IPS-NIHi7 (cell line): ENCODE measurements around the gene TMEM50B.
"Not testable (repeated sequence)": the region's sequence is repeated elsewhere in the genome, so short reads cannot be mapped to it uniquely, and the experiment has no call there.

Source experiments
- DNase-seq: peaks from one replicate; pipeline ENCODE4 v3.0.0; 2012; ENCODE audit warnings: mixed read lengths; ENCODE audit errors: extremely low spot score

The TMEM50B gene

DNA sequence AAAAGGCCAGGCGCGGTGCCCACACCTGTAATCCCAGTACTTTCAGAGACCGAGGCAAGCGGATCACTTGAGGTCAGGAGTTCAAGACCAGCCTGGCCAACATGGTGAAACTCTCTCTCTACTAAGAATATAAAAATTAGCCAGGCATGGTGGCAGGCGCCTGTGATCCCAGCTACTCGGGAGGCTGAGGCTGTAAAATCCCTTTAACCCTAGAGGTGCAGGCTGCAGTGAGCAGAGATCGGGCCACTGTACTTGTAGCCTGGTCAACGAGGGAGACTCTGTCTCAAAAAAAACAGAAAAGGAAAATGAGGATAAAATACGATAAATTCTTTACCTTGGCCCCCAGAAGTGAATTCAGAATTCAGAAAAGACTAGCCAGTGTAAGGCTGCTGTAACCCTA, 1.6 kb downstream of the TMEM50B start:
- no peak for DNase-seq

DNA sequence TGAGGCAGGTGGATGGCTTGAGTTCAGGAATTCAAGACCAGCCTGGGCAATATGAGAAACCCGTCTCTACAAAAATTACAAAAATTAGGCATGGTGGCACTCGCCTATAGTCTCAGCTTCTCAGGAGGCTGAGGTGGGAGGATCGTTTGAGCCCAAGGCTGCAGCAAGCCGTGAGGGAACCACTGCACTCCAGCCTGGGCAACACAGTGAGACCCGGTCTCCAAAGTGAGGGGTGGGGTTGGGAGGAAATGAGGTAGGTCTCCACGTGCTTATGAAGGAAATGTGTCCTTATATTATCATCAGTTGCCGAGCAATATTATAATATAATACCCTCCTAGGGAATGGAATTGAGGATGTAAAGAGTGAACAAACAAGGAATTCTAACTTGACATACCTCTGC, 2.7 kb downstream of the TMEM50B start:
- no peak for DNase-seq

DNA sequence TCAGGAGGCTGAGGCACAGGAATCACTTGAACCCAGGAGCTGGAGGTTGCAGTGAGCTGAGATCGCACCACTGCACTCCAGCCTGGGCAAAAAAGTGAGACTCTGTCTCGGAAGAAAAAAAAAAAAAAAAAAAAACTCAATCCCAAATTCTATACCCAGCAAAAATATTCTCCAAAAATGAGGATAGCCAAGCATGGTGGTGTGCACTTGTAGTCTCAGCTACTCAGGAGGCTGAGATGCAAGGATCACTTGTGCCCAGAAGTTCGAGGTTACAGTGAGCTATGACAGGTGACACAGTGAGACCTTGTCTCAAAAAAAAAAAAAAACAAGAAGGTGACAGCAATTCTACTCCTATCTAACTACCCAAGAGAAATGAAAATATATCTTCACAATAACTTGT, 6.4 kb downstream of the TMEM50B start:
- DNase-seq: no peak

DNA sequence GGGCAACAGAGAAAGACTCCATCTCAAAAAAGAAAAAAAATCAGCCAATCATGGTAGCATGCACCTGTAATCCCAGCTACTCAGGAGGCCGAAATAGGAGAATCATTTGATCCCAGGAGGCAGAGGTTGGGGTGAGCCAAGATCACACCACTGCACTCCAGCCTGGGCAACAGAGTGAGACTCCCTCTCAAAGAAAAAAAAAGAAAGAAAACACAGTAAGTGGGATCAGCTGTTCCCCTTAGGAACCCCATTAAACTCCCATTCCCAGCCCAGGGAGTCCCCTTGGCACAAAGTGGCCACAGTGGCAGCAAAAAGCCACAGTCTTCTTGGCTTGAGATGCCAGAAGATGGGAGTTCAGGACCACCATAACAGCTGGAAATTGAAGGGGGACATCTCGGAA, 9.1 kb downstream of the TMEM50B start:
- no peak for DNase-seq

DNA sequence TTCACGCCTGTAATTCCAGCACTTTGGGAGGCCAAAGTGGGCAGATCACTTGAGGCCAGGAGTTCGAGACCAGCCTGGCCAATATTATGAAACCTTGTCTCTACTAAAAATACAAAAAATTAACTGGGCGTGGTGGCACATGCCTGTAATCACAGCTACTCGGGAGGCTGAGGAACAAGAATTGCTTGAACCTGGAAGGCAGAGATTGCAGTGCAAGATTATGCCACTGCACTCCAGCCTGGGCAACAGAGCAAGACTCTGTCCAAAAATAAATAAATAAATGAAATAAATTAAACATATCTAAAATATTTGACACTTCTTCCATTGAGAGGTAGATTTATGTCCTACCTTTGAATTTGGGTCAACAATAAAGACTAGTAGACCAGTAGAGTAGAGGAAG, 10.6 kb downstream of the TMEM50B start:
- DNase-seq: not testable (repeated sequence)

DNA sequence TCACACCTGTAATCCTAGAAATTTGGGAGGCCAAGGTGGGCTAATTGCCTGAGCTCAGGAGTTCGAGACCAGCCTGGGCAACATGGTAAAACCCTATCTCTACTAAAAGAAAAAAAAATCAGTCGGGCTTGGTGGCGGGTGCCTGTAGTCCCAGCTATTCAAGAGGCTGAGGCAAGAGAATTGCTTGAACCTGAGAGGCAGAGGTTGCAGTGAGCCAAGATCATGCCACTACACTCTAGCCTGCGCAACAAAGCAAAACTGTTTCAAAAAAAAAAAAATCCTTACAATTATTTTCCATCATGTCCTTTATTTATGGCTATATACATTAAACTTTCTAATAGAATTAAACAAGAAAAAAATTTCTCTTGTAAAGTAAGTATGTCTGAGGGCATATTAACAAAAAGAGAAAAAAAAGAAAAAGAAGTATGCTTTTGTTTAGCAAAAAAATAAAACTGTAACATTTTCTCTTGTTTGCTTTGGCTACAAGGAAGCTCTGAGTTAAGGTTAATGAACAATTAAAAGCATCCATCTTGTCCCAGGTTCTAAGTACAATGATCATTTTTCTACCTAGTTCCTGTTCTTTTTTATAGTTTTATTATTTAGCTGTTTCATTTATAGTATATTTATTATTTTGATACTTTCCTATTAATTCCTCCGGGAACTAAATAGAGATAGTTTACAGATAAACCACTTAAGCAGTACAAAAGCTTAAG, 18.1 kb downstream of the TMEM50B start:
- no peak for DNase-seq

DNA sequence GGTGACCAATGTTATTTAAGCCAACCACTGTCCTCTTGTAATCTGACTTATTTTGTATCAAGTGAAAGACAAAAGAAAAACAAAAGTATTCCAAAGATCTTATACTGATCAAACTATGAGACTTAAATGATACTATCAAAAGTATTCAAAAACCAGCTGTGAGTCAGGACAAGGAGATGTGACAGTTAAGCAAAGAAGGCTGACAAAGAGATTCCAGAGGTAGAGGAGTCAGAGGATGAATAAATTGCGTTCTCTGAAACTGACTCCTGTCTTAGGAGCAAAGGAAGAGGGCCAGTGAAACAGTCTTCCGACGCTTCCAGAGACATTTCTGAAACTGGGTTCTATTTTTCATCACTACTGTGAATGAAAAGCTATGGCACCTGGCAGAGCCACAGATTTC, 20.9 kb downstream of the TMEM50B start:
- DNase-seq: no peak

DNA sequence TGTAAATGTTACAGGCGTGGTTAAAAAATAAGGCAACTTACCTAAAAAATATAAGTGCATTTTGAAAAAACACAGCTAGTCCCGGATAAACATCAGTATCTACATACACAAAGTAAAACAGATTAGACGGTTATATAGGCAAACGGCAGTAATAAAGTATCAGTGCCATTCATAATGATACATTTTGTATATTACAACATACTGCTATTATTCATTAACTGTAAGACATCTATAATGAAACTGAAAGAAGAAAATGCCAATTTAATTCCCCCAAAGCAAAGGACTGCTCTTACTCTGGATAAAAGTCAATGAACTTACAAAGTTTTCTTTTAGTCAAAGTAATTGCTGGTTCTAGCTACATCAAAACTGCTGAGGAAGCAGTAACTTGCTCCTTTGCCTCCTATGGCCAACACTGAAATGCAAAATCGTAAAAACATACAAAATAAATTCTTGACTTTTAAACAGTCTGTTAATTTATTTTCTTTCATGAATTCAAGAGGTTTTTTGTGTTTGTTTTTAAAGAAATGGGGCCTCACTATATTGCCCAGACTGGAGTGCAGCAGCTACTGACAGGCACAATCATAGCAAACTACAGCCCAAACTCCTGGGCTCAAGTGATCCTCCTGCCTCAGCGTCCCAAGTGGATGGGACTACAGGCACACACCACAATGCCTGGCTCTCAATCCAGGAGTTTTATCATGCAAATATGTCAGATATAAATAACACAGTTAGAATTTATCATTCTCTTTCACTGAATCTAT, 23.9 kb downstream of the TMEM50B start:
- DNase-seq: no peak

DNA sequence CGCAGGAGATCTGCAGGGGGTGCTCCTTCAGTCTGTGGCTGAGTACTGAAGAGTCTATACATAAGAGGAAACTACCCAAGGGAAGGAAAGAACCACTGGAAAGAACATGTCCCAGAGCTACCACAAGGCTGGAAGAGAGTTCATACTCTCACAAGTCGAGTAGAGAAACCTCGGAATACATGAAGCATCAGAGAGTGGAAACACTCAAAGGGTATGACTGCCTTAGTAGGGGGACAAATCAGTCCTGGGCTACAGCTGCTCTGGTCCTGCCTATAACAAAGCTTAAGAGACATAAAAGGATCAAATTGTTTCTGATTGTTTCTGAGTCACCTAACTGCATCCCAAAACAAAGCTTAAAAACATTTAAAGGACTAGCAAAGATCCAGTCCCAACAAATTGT, 27.4 kb downstream of the TMEM50B start:
- no peak for DNase-seq

DNA sequence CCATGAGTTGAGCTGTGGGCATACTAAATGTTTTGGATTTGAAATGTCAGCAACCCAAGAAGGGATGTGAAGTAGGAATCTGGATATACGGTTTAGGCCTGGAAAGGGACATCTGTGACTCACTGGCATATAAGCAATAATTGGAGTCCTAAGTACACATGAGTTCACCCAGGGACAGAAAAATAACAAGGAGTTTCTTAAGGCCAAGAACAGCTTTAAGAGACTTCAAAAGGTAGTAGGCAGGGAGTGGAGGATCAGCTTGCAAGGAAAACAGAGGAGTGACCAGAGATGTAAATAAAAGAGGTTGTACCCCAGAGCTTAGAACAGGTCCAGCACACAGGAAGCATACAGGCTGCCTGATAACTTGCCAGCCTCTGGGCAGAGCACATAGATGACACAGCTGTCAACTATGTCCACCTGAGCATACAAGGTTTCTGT, 28.1 kb downstream of the TMEM50B start:
- no peak for DNase-seq

DNA sequence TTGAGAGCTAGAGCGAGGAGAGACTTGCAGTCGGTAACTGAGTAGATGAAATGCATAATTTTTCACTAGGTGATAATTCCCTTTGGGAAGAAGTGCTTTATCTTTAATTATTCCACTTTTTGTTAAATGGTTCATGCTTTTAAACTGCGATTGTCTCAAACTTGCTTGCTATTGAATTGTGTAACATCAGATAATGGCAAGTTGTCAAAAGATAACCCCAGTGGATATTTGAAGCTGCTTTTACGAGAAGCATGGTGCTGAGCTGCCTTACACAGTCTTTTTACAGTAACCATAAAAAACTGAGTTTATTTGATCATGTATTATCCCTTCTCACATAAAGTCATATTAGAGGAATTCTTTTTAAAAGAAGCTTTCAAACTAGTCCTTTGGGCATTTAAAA, 30.2 kb downstream of the TMEM50B start:
- DNase-seq: no peak

DNA sequence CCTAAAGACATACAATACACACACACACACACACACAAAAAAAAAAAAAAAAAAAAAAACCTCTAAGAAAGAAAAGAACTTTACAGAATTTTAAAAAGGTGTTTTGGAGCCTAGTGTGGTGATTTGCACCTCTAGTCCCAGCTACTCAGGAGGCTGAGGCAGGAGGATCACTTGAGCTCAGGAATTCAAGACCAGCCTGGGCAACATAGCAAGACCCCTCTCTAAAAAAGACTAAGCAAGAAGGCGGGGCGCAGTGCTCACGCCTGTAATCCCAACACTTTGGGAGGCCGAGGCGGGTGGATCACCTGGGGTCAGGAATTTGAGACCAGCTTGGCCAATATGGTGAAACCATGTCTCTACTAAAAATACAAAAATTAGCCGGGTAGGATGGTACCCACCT, 33.2 kb downstream of the TMEM50B start:
- DNase-seq: not testable (repeated sequence)

DNA sequence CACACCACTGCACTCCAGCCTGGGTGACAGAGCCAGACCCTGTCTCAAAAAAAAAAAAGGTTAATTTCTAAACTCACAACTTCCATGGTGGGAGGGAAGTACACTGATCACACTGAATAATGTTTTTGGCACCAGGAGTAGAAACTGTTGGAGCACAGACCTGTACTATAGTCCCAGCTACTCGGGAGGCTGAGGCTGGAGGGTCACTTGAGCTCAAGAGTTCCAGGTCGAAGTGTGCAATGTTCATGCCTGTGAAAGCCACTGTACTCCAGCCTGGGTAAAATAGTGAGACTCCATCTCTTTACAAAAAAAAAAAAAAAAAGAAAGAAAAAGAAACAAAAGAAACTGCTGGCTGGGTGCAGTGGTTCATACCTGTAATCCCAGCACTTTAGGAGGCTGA, 35.3 kb downstream of the TMEM50B start:
- no peak for DNase-seq

DNA sequence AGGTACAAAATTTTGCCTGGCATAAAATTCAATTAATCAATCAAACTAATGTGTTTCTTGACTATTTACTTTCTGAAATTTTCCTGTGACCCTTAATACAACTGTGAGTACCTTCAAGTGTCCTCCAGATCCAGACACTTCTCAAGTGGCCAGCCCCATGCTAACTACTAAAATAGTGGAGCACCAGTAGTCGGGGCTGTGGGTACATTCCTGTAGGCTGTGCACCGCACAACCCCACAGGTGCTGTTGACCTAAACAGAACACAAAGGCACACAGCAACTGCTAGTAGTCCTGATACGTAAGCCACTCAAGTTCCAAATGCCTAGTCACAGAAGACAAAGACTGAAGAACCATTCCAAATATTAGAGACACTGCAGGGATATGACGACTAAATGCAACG, 36.6 kb downstream of the TMEM50B start:
- DNase-seq: no peak

DNA sequence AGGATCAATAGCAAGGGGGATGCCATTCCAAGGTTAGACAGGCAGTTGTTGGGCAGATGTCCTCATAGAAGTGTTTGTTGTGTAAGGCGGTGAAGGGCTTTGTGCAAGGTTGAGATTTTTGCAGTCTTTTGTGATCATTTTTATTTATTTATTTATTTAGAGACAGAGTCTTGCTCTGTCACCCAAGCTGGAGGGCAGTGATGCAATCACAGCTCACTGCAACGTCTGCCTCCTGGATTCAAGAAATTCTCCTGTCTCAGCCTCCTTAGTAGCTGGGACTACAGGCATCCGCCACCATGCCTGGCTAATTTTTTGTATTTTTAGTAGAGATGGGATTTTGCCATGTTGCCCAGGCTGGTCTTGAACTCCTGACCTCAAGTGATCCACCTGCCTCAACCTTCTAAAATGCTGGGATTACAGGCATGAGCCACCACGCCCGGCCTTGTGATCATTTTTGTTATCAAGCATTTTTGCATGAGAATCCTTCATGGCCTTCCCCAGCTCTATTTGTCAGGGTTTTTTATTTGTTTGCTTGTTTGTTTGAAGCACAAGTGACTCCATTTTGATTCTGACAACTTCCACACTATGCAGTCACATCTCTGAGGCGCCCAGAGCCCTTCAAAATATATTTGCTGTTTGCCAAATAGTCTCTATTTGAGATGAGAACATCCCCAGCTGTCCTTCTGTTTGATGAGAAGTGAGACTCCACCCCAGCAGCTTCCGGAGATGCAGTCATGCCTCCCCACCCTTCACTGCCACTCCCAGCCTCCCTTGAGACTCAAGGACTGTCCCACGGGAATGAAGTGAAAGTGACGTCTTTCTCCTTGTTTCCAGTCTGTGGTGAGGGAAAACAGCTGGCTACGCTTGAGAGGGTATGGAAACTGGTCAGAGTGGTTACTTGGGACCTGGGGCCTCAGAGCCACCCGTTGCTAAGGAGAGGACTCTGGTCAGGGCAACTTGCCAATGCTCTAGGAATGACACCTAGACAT, 38.0 kb downstream of the TMEM50B start:
- DNase-seq: no peak

DNA sequence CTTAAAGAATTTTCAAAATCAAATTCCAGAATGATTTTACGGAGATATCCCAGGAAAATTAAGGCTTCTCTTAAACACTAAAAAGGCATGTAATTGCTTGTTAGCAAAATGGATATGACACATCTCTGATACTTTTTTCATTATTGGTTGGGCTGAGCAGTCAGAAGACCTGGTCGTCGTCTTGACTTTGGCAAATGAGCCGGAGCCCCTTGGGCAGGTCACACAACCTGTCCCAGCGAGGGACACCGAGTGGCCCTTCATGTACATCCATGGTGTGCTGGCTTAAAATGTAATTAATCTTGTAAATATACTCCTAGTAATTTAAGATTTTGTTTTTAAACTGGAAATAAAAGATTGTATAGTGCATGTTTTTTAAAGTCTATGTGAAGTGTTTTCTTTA, 42.6 kb downstream of the TMEM50B start:
- DNase-seq: no peak

DNA sequence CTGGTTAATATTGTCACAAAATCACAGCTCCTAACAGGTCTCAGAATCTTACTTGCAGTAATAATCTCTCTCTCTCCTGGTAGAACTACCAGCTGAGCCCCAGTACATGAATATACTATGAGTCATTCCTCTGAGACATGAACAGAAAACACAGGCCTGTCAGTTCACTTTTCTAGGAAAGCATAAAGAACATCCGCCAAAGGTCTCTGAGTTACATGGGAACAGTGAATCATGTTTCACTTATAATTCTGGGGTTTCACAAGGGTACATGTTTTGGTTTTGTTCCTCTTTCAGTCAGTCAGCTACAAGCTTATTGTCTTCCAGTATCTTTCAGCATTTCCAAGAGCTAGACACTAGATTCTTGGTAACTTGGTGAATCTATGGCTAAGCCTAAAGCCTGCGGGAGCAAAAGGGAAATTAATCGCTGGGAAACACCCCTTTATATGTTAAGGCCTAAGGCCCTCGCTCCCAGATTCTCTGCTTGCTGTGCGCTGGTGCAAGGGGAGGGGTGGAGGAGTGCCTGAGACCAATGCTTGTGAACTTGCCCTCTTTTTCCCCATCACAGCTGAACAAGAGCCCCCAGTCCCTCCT, 44.9 kb downstream of the TMEM50B start:
- DNase-seq: no peak

DNA sequence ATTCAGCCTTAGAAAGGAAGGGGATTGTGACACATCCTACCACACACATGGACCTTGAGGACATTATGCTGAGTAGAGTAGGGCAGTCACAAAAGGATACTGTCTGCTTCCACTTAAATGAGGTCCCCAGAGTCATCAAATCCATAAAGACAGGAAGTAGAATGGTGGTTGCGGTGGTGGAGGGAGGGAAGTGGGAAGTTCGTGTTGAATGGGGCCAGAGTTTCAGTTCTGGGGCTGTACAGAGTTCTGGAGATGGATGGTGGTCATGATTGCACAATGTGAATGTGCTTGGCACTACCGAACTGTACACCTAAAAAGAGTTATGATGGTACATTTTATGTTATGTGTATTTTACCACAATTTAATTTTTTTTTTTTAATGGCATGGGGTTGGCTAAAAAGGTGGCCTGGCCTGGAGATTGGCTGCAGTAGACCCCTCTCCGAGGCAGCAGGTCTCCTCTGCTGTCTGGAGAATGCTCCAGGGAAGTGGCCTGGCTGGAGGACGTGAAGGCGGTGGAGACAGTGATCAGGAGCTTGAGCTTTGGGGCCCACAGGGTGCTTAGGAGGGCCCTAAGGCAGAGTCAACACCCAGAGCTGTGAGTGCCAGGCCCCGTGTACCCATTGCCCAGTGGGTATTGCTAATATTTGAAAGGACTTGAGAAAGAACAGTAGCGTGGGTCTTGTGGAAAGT, 46.2 kb downstream of the TMEM50B start:
- no peak for DNase-seq

DNA sequence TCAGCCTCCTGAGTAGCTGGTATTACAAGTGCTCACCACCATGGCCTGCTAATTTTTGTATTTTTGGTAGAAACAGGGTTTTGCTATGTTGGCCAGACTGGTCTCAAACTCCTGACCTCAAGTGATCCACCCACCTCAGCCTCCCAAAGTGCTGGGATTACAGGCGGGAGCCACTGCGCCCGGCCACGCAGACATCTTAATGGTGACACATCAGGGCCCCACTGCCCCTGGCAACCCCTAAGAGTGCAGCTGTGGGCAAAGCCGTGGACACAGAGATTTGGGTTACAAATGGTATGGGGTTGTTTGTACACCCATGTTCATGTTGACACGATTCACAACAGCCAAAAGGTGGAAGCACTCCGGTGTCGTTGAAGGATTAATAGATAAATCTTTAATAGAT, 46.8 kb downstream of the TMEM50B start:
- no peak for DNase-seq

DNA sequence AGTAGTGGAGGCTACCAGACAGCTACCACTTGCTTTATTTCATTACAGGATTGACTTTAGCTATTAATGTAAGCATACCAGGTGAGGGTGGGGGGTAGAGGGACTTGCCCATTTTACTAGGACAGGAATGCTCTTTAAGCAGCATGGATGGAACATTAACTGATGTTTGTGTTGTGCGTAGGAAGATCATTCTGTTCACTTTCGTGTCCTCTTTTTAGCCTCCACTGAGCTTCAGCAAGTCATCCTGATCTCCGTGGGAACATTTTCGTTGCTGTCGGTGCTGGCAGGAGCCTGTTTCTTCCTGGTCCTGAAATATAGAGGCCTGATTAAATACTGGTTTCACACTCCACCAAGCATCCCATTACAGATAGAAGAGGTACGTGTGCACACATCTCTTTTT, 47.3 kb downstream of the TMEM50B start:
- DNase-seq: no peak

DNA sequence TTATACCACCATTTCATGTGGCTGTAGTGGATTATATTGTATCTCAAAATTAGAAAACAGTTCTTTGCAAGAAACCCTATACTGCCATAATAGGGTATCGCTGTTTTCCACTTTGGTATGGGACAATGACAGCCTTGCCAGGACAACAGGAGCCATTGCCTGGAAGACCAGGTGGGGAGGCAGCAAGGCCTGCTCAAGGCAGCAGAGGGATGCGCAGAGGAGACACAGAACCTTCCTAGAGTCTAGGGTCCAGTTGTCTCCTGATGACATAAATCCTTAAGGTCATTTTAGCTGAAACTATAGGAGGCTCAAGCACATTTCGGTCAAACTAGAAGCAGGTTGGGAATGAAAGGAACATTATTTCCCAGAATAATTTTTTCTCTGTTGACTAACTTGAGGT, 48.9 kb downstream of the TMEM50B start:
- no peak for DNase-seq
